ENCODE data around the gene FALEC.
"Not testable (repeated sequence)": the region's sequence is repeated elsewhere in the genome, so short reads cannot be mapped to it uniquely, and the experiment has no call there.

- TF ChIP-seq CTCF (IDR thresholded peaks at IDR 0.05; ENCODE audit: borderline replicate concordance, extremely low read depth, low read length, poor library complexity, severe bottlenecking); EZH2 (IDR thresholded peaks at IDR 0.05; ENCODE audit: borderline replicate concordance, low read depth, low read length, severe bottlenecking): not testable (repeated sequence)
Observed at GRCh38 chr1:150573648-150574071, 58.1 kb downstream of the FALEC start.

All from DND-41 (cell line).